Right cardiac atrium (tissue), 5 donors: ENCODE data around the gene ALOX5. TPM values are rescaled to one million over a fixed set of nuclear protein-coding genes. Genes with fewer than 3 reads are reported as not detected.
A peak's percentile ranks its signal among the peaks of the same experiment; 100 is the strongest.

Experiments used
- ATAC-seq, 2 donors: fragments of 200-7000 bp; cut with Tn5 transposase; one replicate each; pipeline versions ENCODE4 v1.8.0 to v1.9.1; 2020; ENCODE audit warnings: moderate library complexity in 2 of 2, mild to moderate bottlenecking in 1 of 2
- DNase-seq, 3 donors: peaks; one replicate each; pipeline ENCODE4 v3.0.0-alpha.2; 2020
- H3K27ac ChIP-seq: one replicate; pipeline ENCODE4 v1.5.1; 2013; ENCODE audit warnings: mild to moderate bottlenecking, low read length, control low read depth, moderate library complexity
- H3K27me3 ChIP-seq: one replicate; pipeline ENCODE4 v1.6.1; 2013; ENCODE audit not compliant: control insufficient read depth, insufficient read depth
- H3K4me1 ChIP-seq: one replicate; pipeline ENCODE4 v1.6.1; 2013; ENCODE audit warnings: low read length; ENCODE audit not compliant: control insufficient read depth, insufficient read depth
- H3K4me3 ChIP-seq: one replicate; pipeline ENCODE4 v1.5.1; 2013; ENCODE audit warnings: low read length, control low read depth
- H3K9me3 ChIP-seq: one replicate; pipeline ENCODE4 v1.6.1; 2013; ENCODE audit warnings: low read length; ENCODE audit not compliant: control insufficient read depth
- WGBS: extraction: QIAGEN DNeasy Blood & Tissue Kit; methylation state at CpG from one replicate; pipeline ENCODE4 v1.1.7; 2013; 5-methylcytosine and 5-hydroxymethylcytosine counted together
- intact Hi-C, 4 donors: fragments of 100-400 bp; cut with DNase I; formaldehyde crosslinking; loops; one replicate each; pipeline versions ENCODE4 v1.11.0 to v1.14.0; 2022 to 2023
- polyA plus RNA-seq: library from polyadenylated mRNA; stranded (reverse); fragments of 200-250 nt; gene quantifications from one replicate; pipeline ENCODE4 v1.2.3, GENCODE V29; 2013
- total RNA-seq, 4 donors: library from RNA; stranded (reverse); fragmentation: NEBNext Ultra II Directional; extraction: Animal tissue kit (Norgen Biotek cat#: 25700); gene quantifications; one replicate each; pipeline ENCODE4 v1.2.1, GENCODE V29; 2021
- donor health status: healthy with polysubstance abuse.
- donor health status: DM: no; HTN: yes; CAD: no.
- donor health status: DM: no; HTN: no; CAD: no.
- donor health status: DM: no; HTN: yes; CAD: no; lungs with severe emphysema.
- donor health status: DM: yes; HTN: yes; CAD: no.

ALOX5 gene
- total and polyA plus RNA-seq, 5 donors: 5.6 to 13.0 (median 11.5) TPM

GRCh38 chr10:45457487-45457886, 83.5 kb downstream of the ALOX5 start:
- WGBS: 95% methylated on average over 8 of the region's 8 CpGs
- Histone ChIP-seq H3K9me3 (no peaks in the 10 kb centered on the region), H3K4me1 (no peaks in the 10 kb centered on the region), H3K4me3 (no peak overlapping the region), H3K27ac (no peak overlapping the region), H3K27me3 (no peaks in the 10 kb centered on the region)
- ATAC-seq (no peak), DNase-seq (no peak)
- intact Hi-C loops: loop anchor here in 1 of 4 donors (10.0 kb wide), 1 partner anchor 203 kb away; no protein-coding TSS in a partner anchor

GRCh38 chr10:45460235-45460878, 86.3 kb downstream of the ALOX5 start:
- no peak overlapping the region for H3K4me3 ChIP-seq
- intact Hi-C loops: loop anchor here in 2 of 4 donors (10.0 kb wide), 2 partner anchors 134 to 214 kb away; partner anchors contain the start of gene ZFAND4 (in 1 of the 2)
- no peak for DNase-seq
- H3K27me3 ChIP-seq: no peaks in the 10 kb centered on the region
- H3K27ac ChIP-seq: no peak overlapping the region
- no peak for ATAC-seq
- H3K9me3 ChIP-seq: no peaks in the 10 kb centered on the region
- 81% methylated on average over 6 of the region's 6 CpGs for WGBS
- peaks cover 3% of the 10 kb centered on the region for H3K4me1 ChIP-seq

GRCh38 chr10:45461034-45461433, 87.0 kb downstream of the ALOX5 start:
- H3K27ac ChIP-seq: no peak overlapping the region
- H3K4me1 ChIP-seq: peaks cover 3% of the 10 kb centered on the region
- no peaks in the 10 kb centered on the region for H3K27me3 ChIP-seq
- intact Hi-C loops: loop anchor here in 2 of 4 donors (10.0 kb wide), 2 partner anchors 134 to 214 kb away; partner anchors contain the start of gene ZFAND4 (in 1 of the 2)
- ATAC-seq (no peak), DNase-seq (no peak)
- WGBS: 79% methylated on average over 7 of the region's 7 CpGs
- H3K4me3 ChIP-seq: no peak overlapping the region
- H3K9me3 ChIP-seq: no peaks in the 10 kb centered on the region

GRCh38 chr10:45463244-45464116, 89.5 kb downstream of the ALOX5 start:
- Histone ChIP-seq H3K4me1 (peaks cover 3% of the 10 kb centered on the region), H3K27me3 (no peaks in the 10 kb centered on the region), H3K27ac (no peak overlapping the region), H3K4me3 (no peak overlapping the region), H3K9me3 (no peaks in the 10 kb centered on the region)
- ATAC-seq (peak; percentile 48 to 53), DNase-seq (peak in 1 of 3 donors; percentile 47)
- intact Hi-C loops: loop anchor here in 2 of 4 donors (10.0 kb wide), 2 partner anchors 131 to 211 kb away; partner anchors contain the start of gene ZFAND4 (in 1 of the 2)
- 75% methylated on average over 23 of the region's 23 CpGs for WGBS

GRCh38 chr10:45464958-45465567, 91.0 kb downstream of the ALOX5 start:
- Histone ChIP-seq H3K4me1 (peaks cover 4% of the 10 kb centered on the region), H3K27ac (no peak overlapping the region), H3K4me3 (no peak overlapping the region), H3K27me3 (no peaks in the 10 kb centered on the region), H3K9me3 (no peaks in the 10 kb centered on the region)
- peak; percentile 78 to 91 (median 89) for DNase-seq
- intact Hi-C loops: loop anchor here in 2 of 4 donors (10.0 kb wide), 2 partner anchors 130 to 210 kb away; partner anchors contain the start of gene ZFAND4 (in 1 of the 2)
- 21% methylated on average over 6 of the region's 6 CpGs for WGBS
- ATAC-seq: peak; percentile 93 to 94

- WGBS: 72% methylated on average over 5 of the region's 5 CpGs
- no peak for DNase-seq
- intact Hi-C loops: loop anchor here in 2 of 4 donors (10.0 kb wide), 2 partner anchors 128 to 208 kb away; partner anchors contain the start of gene ZFAND4 (in 1 of the 2)
- Histone ChIP-seq H3K4me1 (peaks cover 8% of the 10 kb centered on the region), H3K4me3 (no peak overlapping the region), H3K9me3 (no peaks in the 10 kb centered on the region), H3K27me3 (no peaks in the 10 kb centered on the region), H3K27ac (no peak overlapping the region)
- ATAC-seq: no peak
Measured at GRCh38 chr10:45466784-45467183, 92.8 kb downstream of the ALOX5 start.

- Histone ChIP-seq H3K4me1 (peaks cover 10% of the 10 kb centered on the region), H3K27ac (no peak overlapping the region), H3K4me3 (no peak overlapping the region), H3K27me3 (no peaks in the 10 kb centered on the region), H3K9me3 (no peaks in the 10 kb centered on the region)
- ATAC-seq (no peak), DNase-seq (no peak)
- intact Hi-C loops: loop anchor here in 2 of 4 donors (10.0 kb wide), 2 partner anchors 127 to 207 kb away; partner anchors contain the start of gene ZFAND4 (in 1 of the 2)
- WGBS: 80% methylated on average over 5 of the region's 5 CpGs
Measured at GRCh38 chr10:45468079-45468478, 94.1 kb downstream of the ALOX5 start.

GRCh38 chr10:45470098-45471012, 96.3 kb downstream of the ALOX5 start:
- peak; percentile 53 to 80 for ATAC-seq
- 37% methylated on average over 10 of the region's 10 CpGs for WGBS
- Histone ChIP-seq H3K27me3 (no peaks in the 10 kb centered on the region), H3K4me3 (no peak overlapping the region), H3K27ac (peak overlapping the region; percentile 49), H3K9me3 (no peaks in the 10 kb centered on the region), H3K4me1 (peaks cover 8% of the 10 kb centered on the region)
- intact Hi-C loops: no loop called here
- DNase-seq: no peak

- H3K27me3 ChIP-seq: no peaks in the 10 kb centered on the region
- 88% methylated on average over 2 of the region's 2 CpGs for WGBS
- H3K4me1 ChIP-seq: peaks cover 8% of the 10 kb centered on the region
- DNase-seq (no peak), ATAC-seq (no peak)
- no peaks in the 10 kb centered on the region for H3K9me3 ChIP-seq
- intact Hi-C loops: no loop called here
- no peak overlapping the region for H3K27ac ChIP-seq
- no peak overlapping the region for H3K4me3 ChIP-seq
Measured at GRCh38 chr10:45471059-45471458, 97.0 kb downstream of the ALOX5 start.
